Measurements from ENCODE around the gene CARMIL1. TPM values are rescaled to one million over a fixed set of nuclear protein-coding genes. Genes with fewer than 3 reads are reported as not detected.

Gene CARMIL1
- total and polyA plus RNA-seq, 2 of the 8 experiments (the other 6 are each of a cell fraction or from before 2014, with no cell fraction given): 20.3 to 40.4 TPM

- Histone ChIP-seq H2AFZ (ENCODE audit: low read length) (no peak overlapping the region), H2BK5ac (ENCODE audit: low read depth, low read length) (no peak overlapping the region; the same call in 1 of the 2 replicates), H3K9ac (replicated peaks in 1 of 4; ENCODE audit: extremely low read depth in 1 of 4, low read depth in 3 of 4, low read length in 3 of 4) (no peak overlapping the region), H3K36me3 (ENCODE audit: control insufficient read depth in 2 of 4, insufficient read depth in 4 of 4, low read length in 3 of 4) (peaks cover 0 to under 1% (median 0%) of the 10 kb centered on the region in 4 experiments; a peak in 1 of 8 replicates), H3K56ac (replicated peaks; ENCODE audit: insufficient read length, low read depth, low read length) (no peak overlapping the region), H3K23ac (ENCODE audit: insufficient read length) (no peak overlapping the region), H3K4ac (replicated peaks; ENCODE audit: insufficient read length, low read depth, low read length) (no peak overlapping the region), H3K79me2 (ENCODE audit: control insufficient read depth in 1 of 2, insufficient read depth in 2 of 2, low read length in 2 of 2) (no peaks in the 10 kb centered on the region; a peak in 1 of 4 replicates), H4K5ac (ENCODE audit: insufficient read length, low read depth, low read length) (no peak overlapping the region), H2AK5ac (ENCODE audit: low read depth, low read length) (no peak overlapping the region), H3K18ac (ENCODE audit: extremely low read depth, low read length) (no peak overlapping the region), H3K79me1 (ENCODE audit: low read depth, low read length) (no peaks in the 10 kb centered on the region; the same call in 1 of the 2 replicates), H3K4me2 (ENCODE audit: insufficient read depth in 1 of 2, low read depth in 2 of 2, low read length in 2 of 2) (no peak overlapping the region), H3K27ac (ENCODE audit: low read depth, low read length) (no peak overlapping the region), H4K20me1 (replicated peaks in 1 of 2; ENCODE audit: control insufficient read depth in 1 of 2, insufficient read depth in 2 of 2, low read length in 2 of 2) (no peaks in the 10 kb centered on the region), H3K27me3 (replicated peaks in 1 of 4; ENCODE audit: control insufficient read depth in 3 of 4, extremely low read depth in 1 of 4, insufficient read depth in 3 of 4, low read length in 3 of 4) (no peaks in the 10 kb centered on the region), H3K4me3 (ENCODE audit: extremely low read depth in 1 of 4, insufficient read depth in 2 of 4, low read depth in 3 of 4, low read length in 4 of 4) (no peak overlapping the region), H2BK12ac (ENCODE audit: low read depth, low read length) (no peak overlapping the region), H4K8ac (ENCODE audit: extremely low read depth, insufficient read depth, low read length) (no peak overlapping the region), H2BK15ac (ENCODE audit: low read length) (0 out of 2 replicates have a peak overlapping the region, but pooled peaks have one; percentile 49), H2BK120ac (replicated peaks; ENCODE audit: low read depth, low read length) (no peak overlapping the region), H3K23me2 (ENCODE audit: low read depth, low read length) (no peaks in the 10 kb centered on the region), H2BK20ac (ENCODE audit: low read length) (no peak overlapping the region), H3K14ac (ENCODE audit: insufficient read length) (no peak overlapping the region), H3K4me1 (replicated peaks in 1 of 4; ENCODE audit: control insufficient read depth in 3 of 4, insufficient read depth in 4 of 4, low read length in 3 of 4) (peaks cover 0 to 3% (median 1%) of the 10 kb centered on the region in 4 experiments; a peak in 2 of 7 replicates), H3K9me3 (ENCODE audit: insufficient read depth in 2 of 2, low read depth in 1 of 2, low read length in 1 of 2) (no peaks in the 10 kb centered on the region), H4K91ac (replicated peaks; ENCODE audit: insufficient read length, low read length) (no peak overlapping the region)
- ChIA-PET POLR2A (ENCODE audit: partially characterized antibody) (no interaction called here), CTCF (ENCODE audit: partially characterized antibody) (interaction anchor here (0.7 to 2.1 kb wide), 3 partner anchors 9 to 51 kb away, joined by 3 to 5 read pairs (median 3); no protein-coding TSS in a partner anchor)
- TF ChIP-seq MAFK (IDR thresholded peaks at IDR 0.05; ENCODE audit: low read depth, low read length): peak; percentile 73
- no peak for TF ChIP-seq BCL11A (IDR thresholded peaks at IDR 0.05; ENCODE audit: low read depth in 2 of 2, low read length in 2 of 2)
- DNase-seq (ENCODE audit: low read depth in 1 of 2, low spot score in 2 of 2): no peak
- no peak for FAIRE-seq
- WGBS, 2 experiments (ENCODE audit: extremely low coverage in 1 of 2, insufficient coverage in 1 of 2, insufficient read length in 1 of 2, insufficient replicate concordance in 2 of 2, low coverage in 1 of 2, low lambda C conversion rate in 2 of 2, missing lambda C conversion rate in 1 of 2): 85% methylated on average over 1 of the region's 1 CpG; no CpG with 5 or more reads in 1 of the 2 experiments
Observed at GRCh38 chr6:25439368-25439767, 160.2 kb downstream of the CARMIL1 start.

All from H1 (cell line).